IMR-90 (cell line): ENCODE data around the gene KLHL30.

Experiments used
- CHD1 ChIP-seq: IDR thresholded peaks from 2 replicates; pipeline ENCODE4 v1.6.1; 2012; ENCODE audit warnings: low read depth, low read length, improper control_type of control experiment
- MAZ ChIP-seq: IDR thresholded peaks from 2 replicates; pipeline ENCODE4 v1.6.1; 2012; ENCODE audit warnings: low read depth, mild to moderate bottlenecking, low read length, improper control_type of control experiment, moderate library complexity, borderline replicate concordance
- RAD21 ChIP-seq: IDR thresholded peaks from 2 replicates; pipeline ENCODE4 v1.6.1; 2012; ENCODE audit warnings: low read length, improper control_type of control experiment
- RCOR1 ChIP-seq: IDR thresholded peaks from 2 replicates; pipeline ENCODE4 v1.6.1; 2012; ENCODE audit warnings: mild to moderate bottlenecking, low read length, improper control_type of control experiment; ENCODE audit not compliant: insufficient replicate concordance
- TF ChIP-seq, protein P1 (sequence below): conservative IDR thresholded peaks from 2 replicates; pipeline ENCODE4 v1.5.1; 2012; ENCODE audit warnings: mild to moderate bottlenecking, low read depth, low read length, improper control_type of control experiment

DNA sequence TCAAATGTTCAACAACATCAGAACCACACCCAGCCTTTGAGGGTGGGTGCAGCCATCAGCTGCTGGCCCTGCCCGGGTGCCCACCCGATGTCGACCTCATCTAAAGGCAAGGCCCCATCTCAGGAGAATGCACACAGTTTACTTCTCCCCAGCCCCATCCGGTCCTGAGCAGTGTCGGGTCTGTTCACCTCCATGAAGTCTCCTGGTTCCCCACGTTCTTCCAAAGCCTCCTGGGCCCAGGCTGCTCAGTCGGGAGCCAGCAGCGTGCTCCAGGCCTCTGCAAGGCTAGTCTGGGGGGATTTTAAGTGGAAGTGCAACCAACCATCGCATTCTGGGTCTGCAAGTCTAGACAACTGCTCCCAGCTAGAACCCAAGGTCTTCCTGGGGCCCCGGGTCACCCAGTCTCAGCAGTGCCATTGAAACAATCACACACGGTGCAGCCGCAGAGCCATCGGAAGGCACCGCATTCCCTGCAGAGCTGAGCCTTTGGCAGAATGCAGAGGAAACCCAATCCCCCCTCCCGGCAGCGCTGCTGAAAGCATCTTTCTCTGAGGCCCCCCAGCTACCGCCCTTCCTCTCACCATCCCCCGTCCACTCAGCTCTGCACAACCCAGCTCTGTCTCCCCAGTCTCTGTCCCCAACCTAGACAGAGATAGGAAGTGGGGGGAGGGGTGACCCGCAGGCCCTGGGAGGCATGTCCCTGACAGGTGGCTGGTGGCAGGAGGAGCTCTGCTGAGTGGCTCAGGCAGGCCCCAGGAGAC is 29.9 kb upstream of the KLHL30 start:
- TF ChIP-seq MAZ (no peak), RCOR1 (no peak), RAD21 (no peak), CHD1 (no peak)
- TF ChIP-seq, protein P1, sequence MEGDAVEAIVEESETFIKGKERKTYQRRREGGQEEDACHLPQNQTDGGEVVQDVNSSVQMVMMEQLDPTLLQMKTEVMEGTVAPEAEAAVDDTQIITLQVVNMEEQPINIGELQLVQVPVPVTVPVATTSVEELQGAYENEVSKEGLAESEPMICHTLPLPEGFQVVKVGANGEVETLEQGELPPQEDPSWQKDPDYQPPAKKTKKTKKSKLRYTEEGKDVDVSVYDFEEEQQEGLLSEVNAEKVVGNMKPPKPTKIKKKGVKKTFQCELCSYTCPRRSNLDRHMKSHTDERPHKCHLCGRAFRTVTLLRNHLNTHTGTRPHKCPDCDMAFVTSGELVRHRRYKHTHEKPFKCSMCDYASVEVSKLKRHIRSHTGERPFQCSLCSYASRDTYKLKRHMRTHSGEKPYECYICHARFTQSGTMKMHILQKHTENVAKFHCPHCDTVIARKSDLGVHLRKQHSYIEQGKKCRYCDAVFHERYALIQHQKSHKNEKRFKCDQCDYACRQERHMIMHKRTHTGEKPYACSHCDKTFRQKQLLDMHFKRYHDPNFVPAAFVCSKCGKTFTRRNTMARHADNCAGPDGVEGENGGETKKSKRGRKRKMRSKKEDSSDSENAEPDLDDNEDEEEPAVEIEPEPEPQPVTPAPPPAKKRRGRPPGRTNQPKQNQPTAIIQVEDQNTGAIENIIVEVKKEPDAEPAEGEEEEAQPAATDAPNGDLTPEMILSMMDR = no peak
